ENCODE results near the gene HNRNPF. TPM values are rescaled to one million over a fixed set of nuclear protein-coding genes. Genes with fewer than 3 reads are reported as not detected.

Gene HNRNPF
- polyA plus RNA-seq, 1 donor (not counting 4 experiments of a cell fraction or from before 2014, with no cell fraction given): 238 TPM

GRCh38 chr10:43336641-43337318, 72.2 kb downstream of the HNRNPF start:
- H3K4me3 ChIP-seq (ENCODE audit: control insufficient read depth in 2 of 3, extremely low read depth in 1 of 3, insufficient read depth in 2 of 3, low read depth in 1 of 3, low read length in 3 of 3): no peak overlapping the region
- no peak overlapping the region for H3K27ac ChIP-seq (ENCODE audit: control insufficient read depth, insufficient read depth, low read length)
- peaks cover 11% of the 10 kb centered on the region for H3K4me1 ChIP-seq (ENCODE audit: control insufficient read depth, extremely low read depth, insufficient read depth, low read length)
- no peaks in the 10 kb centered on the region for H3K9me1 ChIP-seq (ENCODE audit: control insufficient read depth, extremely low read depth, insufficient read depth, low read length)
- DNase-seq (ENCODE audit: low read depth, low spot score) (no peak), FAIRE-seq (no peak)
- H2AFZ ChIP-seq (ENCODE audit: control insufficient read depth, low read length): no peak overlapping the region
- TF ChIP-seq EZH2 (IDR thresholded peaks at IDR 0.05; ENCODE audit: low read length) (no peak), CTCF (optimal IDR thresholded peaks at IDR 0.05 in 1 of 3, IDR thresholded peaks at IDR 0.05 in 1 of 3, conservative IDR thresholded peaks at IDR 0.05 in 1 of 3; ENCODE audit: extremely low read depth in 1 of 3, insufficient read depth in 2 of 3, low read length in 3 of 3) (no peak)
- no peaks in the 10 kb centered on the region for H3K36me3 ChIP-seq (ENCODE audit: control insufficient read depth in 2 of 2, extremely low read depth in 1 of 2, insufficient read depth in 2 of 2, low read length in 2 of 2)
- no peaks in the 10 kb centered on the region for H4K20me1 ChIP-seq (ENCODE audit: control insufficient read depth, extremely low read depth, insufficient read depth, low read length)
- no peaks in the 10 kb centered on the region for H3K27me3 ChIP-seq (ENCODE audit: control insufficient read depth, extremely low read depth, insufficient read depth, low read length)
- no peaks in the 10 kb centered on the region for H3K9me3 ChIP-seq (ENCODE audit: control insufficient read depth, low read depth, low read length)
- dilution Hi-C loops (cut with MboI; ENCODE audit: extremely low pct_ligation_motif_present, low sequenced_read_pairs): no loop called here
- no peak overlapping the region for H3K9ac ChIP-seq (ENCODE audit: control insufficient read depth, extremely low read depth, insufficient read depth, low read length)
- H3K79me2 ChIP-seq (ENCODE audit: control insufficient read depth, insufficient read depth, low read length): no peaks in the 10 kb centered on the region
- no peak overlapping the region for H3K4me2 ChIP-seq (ENCODE audit: control insufficient read depth, extremely low read depth, insufficient read depth, low read depth, low read length)

- Histone ChIP-seq H3K27me3 (ENCODE audit: control insufficient read depth, extremely low read depth, insufficient read depth, low read length) (no peaks in the 10 kb centered on the region), H3K36me3 (ENCODE audit: control insufficient read depth in 2 of 2, extremely low read depth in 1 of 2, insufficient read depth in 2 of 2, low read length in 2 of 2) (no peaks in the 10 kb centered on the region), H3K4me1 (ENCODE audit: control insufficient read depth, extremely low read depth, insufficient read depth, low read length) (peaks cover 11% of the 10 kb centered on the region), H2AFZ (ENCODE audit: control insufficient read depth, low read length) (no peak overlapping the region), H3K4me2 (ENCODE audit: control insufficient read depth, extremely low read depth, insufficient read depth, low read depth, low read length) (no peak overlapping the region), H3K27ac (ENCODE audit: control insufficient read depth, insufficient read depth, low read length) (no peak overlapping the region), H3K9me3 (ENCODE audit: control insufficient read depth, low read depth, low read length) (no peaks in the 10 kb centered on the region), H4K20me1 (ENCODE audit: control insufficient read depth, extremely low read depth, insufficient read depth, low read length) (no peaks in the 10 kb centered on the region), H3K79me2 (ENCODE audit: control insufficient read depth, insufficient read depth, low read length) (no peaks in the 10 kb centered on the region), H3K4me3 (ENCODE audit: control insufficient read depth in 2 of 3, extremely low read depth in 1 of 3, insufficient read depth in 2 of 3, low read depth in 1 of 3, low read length in 3 of 3) (no peak overlapping the region), H3K9ac (ENCODE audit: control insufficient read depth, extremely low read depth, insufficient read depth, low read length) (no peak overlapping the region), H3K9me1 (ENCODE audit: control insufficient read depth, extremely low read depth, insufficient read depth, low read length) (no peaks in the 10 kb centered on the region)
- DNase-seq (ENCODE audit: low read depth, low spot score) (no peak), FAIRE-seq (no peak)
- no peak for TF ChIP-seq EZH2 (IDR thresholded peaks at IDR 0.05; ENCODE audit: low read length)
- TF ChIP-seq CTCF (optimal IDR thresholded peaks at IDR 0.05 in 1 of 3, IDR thresholded peaks at IDR 0.05 in 1 of 3, conservative IDR thresholded peaks at IDR 0.05 in 1 of 3; ENCODE audit: extremely low read depth in 1 of 3, insufficient read depth in 2 of 3, low read length in 3 of 3): no peak
- dilution Hi-C loops (cut with MboI; ENCODE audit: extremely low pct_ligation_motif_present, low sequenced_read_pairs): no loop called here
These were observed 72.9 kb downstream of the HNRNPF start for GRCh38 chr10:43336061-43336460.

Small RNAs within 50 kb of the gene (small RNA-seq; reads per million reads assigned to genes)
- gene RNU6ATAC11P (ENCODE audit: insufficient read length in 3 of 3, low read depth in 3 of 3, low replicate concordance in 1 of 3) (0 reads per million in 3 experiments), gene RNU7-193P (ENCODE audit: insufficient read length in 3 of 3, low read depth in 3 of 3, low replicate concordance in 1 of 3) (0 to 0.75 (median 0) reads per million in 3 experiments), gene SNORD3J (ENCODE audit: insufficient read length in 3 of 3, low read depth in 3 of 3, low replicate concordance in 1 of 3) (0 reads per million in 3 experiments)

Other genes starting within 250 kb of the HNRNPF start
- gene RASGEF1A, start 142.1 kb downstream of the HNRNPF start, polyA plus RNA-seq: 2.1 to 3.6 TPM (median 2.2 TPM) in 3 replicates
- not detected in 3 replicates for gene FXYD4, start 37.5 kb downstream of the HNRNPF start, polyA plus RNA-seq
- 3.6 to 5.1 TPM (median 4.1 TPM) in 3 replicates for gene ZNF487, start 27.9 kb upstream of the HNRNPF start, polyA plus RNA-seq
- 1.1 TPM in 3 replicates for gene ZNF239, start 165.4 kb upstream of the HNRNPF start, polyA plus RNA-seq
- 3.9 to 4.3 TPM (median 4.0 TPM) in 3 replicates for gene ZNF485, start 197.3 kb upstream of the HNRNPF start, polyA plus RNA-seq
- gene ZNF32, start 239.7 kb upstream of the HNRNPF start, polyA plus RNA-seq: 23.5 to 29.7 TPM (median 25.6 TPM) in 3 replicates

Data from keratinocyte (primary cell).